ENCODE results near the gene NLRC4.
"Not testable (repeated sequence)": the region's sequence is repeated elsewhere in the genome, so short reads cannot be mapped to it uniquely, and the experiment has no call there.

Gene NLRC4

GRCh38 chr2:32222966-32223365, 41.7 kb downstream of the NLRC4 start:
- no peak overlapping the region for H3K4me3 ChIP-seq (replicated peaks; ENCODE audit: low read depth, low read length)
- no peaks in the 10 kb centered on the region for H3K27me3 ChIP-seq (replicated peaks; ENCODE audit: control insufficient read depth, insufficient read depth, low read length)
- peaks cover 5% of the 10 kb centered on the region for H3K36me3 ChIP-seq (ENCODE audit: control insufficient read depth, insufficient read depth, low read length)
- TF ChIP-seq CTCF (IDR thresholded peaks at IDR 0.05; ENCODE audit: insufficient read depth, low read length, poor library complexity, severe bottlenecking), result no peak
- DNase-seq (ENCODE audit: extremely low read depth, insufficient read length), result no peak

GRCh38 chr2:32220445-32220844, 44.2 kb downstream of the NLRC4 start:
- DNase-seq (ENCODE audit: extremely low read depth, insufficient read length), result no peak
- Histone ChIP-seq H3K27me3 (replicated peaks; ENCODE audit: control insufficient read depth, insufficient read depth, low read length) (no peaks in the 10 kb centered on the region), H3K4me3 (replicated peaks; ENCODE audit: low read depth, low read length) (no peak overlapping the region), H3K36me3 (ENCODE audit: control insufficient read depth, insufficient read depth, low read length) (peaks cover 3% of the 10 kb centered on the region; the same call in 1 of the 2 replicates)
- no peak for TF ChIP-seq CTCF (IDR thresholded peaks at IDR 0.05; ENCODE audit: insufficient read depth, low read length, poor library complexity, severe bottlenecking)

- DNase-seq (ENCODE audit: extremely low read depth, insufficient read length), result no peak
- no peak for TF ChIP-seq CTCF (IDR thresholded peaks at IDR 0.05; ENCODE audit: insufficient read depth, low read length, poor library complexity, severe bottlenecking)
- H3K27me3 ChIP-seq (replicated peaks; ENCODE audit: control insufficient read depth, insufficient read depth, low read length), result no peaks in the 10 kb centered on the region
- H3K36me3 ChIP-seq (ENCODE audit: control insufficient read depth, insufficient read depth, low read length), result peaks cover 2% of the 10 kb centered on the region; the same call in 1 of the 2 replicates
- H3K4me3 ChIP-seq (replicated peaks; ENCODE audit: low read depth, low read length), result no peak overlapping the region
These were observed 52.4 kb downstream of the NLRC4 start for GRCh38 chr2:32212295-32212694.

GRCh38 chr2:32210767-32211408, 53.8 kb downstream of the NLRC4 start:
- no peaks in the 10 kb centered on the region for H3K27me3 ChIP-seq (replicated peaks; ENCODE audit: control insufficient read depth, insufficient read depth, low read length)
- no peak for DNase-seq (ENCODE audit: extremely low read depth, insufficient read length)
- no peak overlapping the region for H3K4me3 ChIP-seq (replicated peaks; ENCODE audit: low read depth, low read length)
- no peak for TF ChIP-seq CTCF (IDR thresholded peaks at IDR 0.05; ENCODE audit: insufficient read depth, low read length, poor library complexity, severe bottlenecking)
- peaks cover 2% of the 10 kb centered on the region; the same call in 1 of the 2 replicates for H3K36me3 ChIP-seq (ENCODE audit: control insufficient read depth, insufficient read depth, low read length)

- H3K27me3 ChIP-seq (replicated peaks; ENCODE audit: control insufficient read depth, insufficient read depth, low read length); DNase-seq (ENCODE audit: extremely low read depth, insufficient read length); H3K4me3 ChIP-seq (replicated peaks; ENCODE audit: low read depth, low read length); H3K36me3 ChIP-seq (ENCODE audit: control insufficient read depth, insufficient read depth, low read length): not testable (repeated sequence)
These were observed 61.3 kb downstream of the NLRC4 start for GRCh38 chr2:32203428-32203827.

- Histone ChIP-seq H3K27me3 (replicated peaks; ENCODE audit: control insufficient read depth, insufficient read depth, low read length) (no peaks in the 10 kb centered on the region), H3K36me3 (ENCODE audit: control insufficient read depth, insufficient read depth, low read length) (no peaks in the 10 kb centered on the region; the same call in 1 of the 2 replicates), H3K4me3 (replicated peaks; ENCODE audit: low read depth, low read length) (no peak overlapping the region)
- TF ChIP-seq CTCF (IDR thresholded peaks at IDR 0.05; ENCODE audit: insufficient read depth, low read length, poor library complexity, severe bottlenecking), result no peak
- DNase-seq (ENCODE audit: extremely low read depth, insufficient read length), result no peak
These were observed 63.9 kb downstream of the NLRC4 start for GRCh38 chr2:32200814-32201213.

All from GM06990 (cell line).